Type B pancreatic cell (in vitro differentiated cells): ENCODE measurements around the gene FAM174C. TPM values are rescaled to one million over a fixed set of nuclear protein-coding genes. Genes with fewer than 3 reads are reported as not detected.

ENCODE experiments used
- DNase-seq: peaks from one replicate; pipeline ENCODE4 v3.0.0; 2021; ENCODE audit warnings: mixed read lengths; ENCODE audit not compliant: unreplicated experiment; ENCODE audit errors: extremely low spot score
- H3K27ac Mint-ChIP-seq: 2 replicates; pipeline ENCODE4 v1.8.0; 2021; ENCODE audit warnings: mild to moderate bottlenecking, mixed read lengths
- H3K27me3 Mint-ChIP-seq: 2 replicates; pipeline ENCODE4 v1.8.0; 2021; ENCODE audit warnings: mixed read lengths
- H3K36me3 Mint-ChIP-seq: 2 replicates; pipeline ENCODE4 v1.8.0; 2021; ENCODE audit warnings: mixed read lengths
- H3K4me1 Mint-ChIP-seq: one replicate; pipeline ENCODE4 v1.8.0; 2021; ENCODE audit warnings: mixed read lengths; ENCODE audit not compliant: unreplicated experiment
- H3K4me3 Mint-ChIP-seq: 2 replicates; pipeline ENCODE4 v1.8.0; 2021; ENCODE audit warnings: mild to moderate bottlenecking, mixed read lengths
- H3K9me3 Mint-ChIP-seq: 2 replicates; pipeline ENCODE4 v1.8.0; 2021; ENCODE audit warnings: mixed read lengths
- CTCF ChIP-seq: fragments of 200-600 bp; sonication (generic); conservative IDR thresholded peaks from 2 replicates; pipeline ENCODE4 v1.5.0; 2021; ENCODE audit warnings: antibody characterized with exemption, mild to moderate bottlenecking
- total RNA-seq: library from RNA; stranded (reverse); gene quantifications from 2 replicates; pipeline ENCODE4 v1.2.1, GENCODE V29; 2021; ENCODE audit warnings: low replicate concordance

FAM174C gene
- total RNA-seq, 1 donor from 2014 or later = 30.6 TPM

GRCh38 chr19:1288833-1289685 lies 13.7 kb downstream of the FAM174C start:
- H3K36me3 Mint-ChIP-seq = no peaks in the 10 kb centered on the region

GRCh38 chr19:1289686-1290025 lies 14.3 kb downstream of the FAM174C start:
- TF ChIP-seq CTCF = no peak
- Mint-ChIP-seq H3K4me3 (no peak overlapping the region), H3K27me3 (peaks cover 3% of the 10 kb centered on the region), H3K27ac (no peak overlapping the region), H3K36me3 (no peaks in the 10 kb centered on the region), H3K4me1 (peaks cover 4% of the 10 kb centered on the region), H3K9me3 (no peaks in the 10 kb centered on the region)
- no peak for DNase-seq

More at GRCh38 chr19:1288833-1289685, 13.7 kb downstream of the FAM174C start:
- no peak for TF ChIP-seq CTCF
- Mint-ChIP-seq H3K4me1 (peaks cover 10% of the 10 kb centered on the region), H3K4me3 (peak overlapping the region; percentile 55), H3K27ac (no peak overlapping the region), H3K27me3 (peaks cover 7% of the 10 kb centered on the region), H3K9me3 (no peaks in the 10 kb centered on the region)
- DNase-seq = no peak

- H3K9me3 Mint-ChIP-seq = no peaks in the 10 kb centered on the region
- no peak overlapping the region for H3K27ac Mint-ChIP-seq
- H3K4me3 Mint-ChIP-seq = no peak overlapping the region
- DNase-seq = no peak
- no peaks in the 10 kb centered on the region for H3K4me1 Mint-ChIP-seq
- no peaks in the 10 kb centered on the region for H3K27me3 Mint-ChIP-seq
- no peak for TF ChIP-seq CTCF
- no peaks in the 10 kb centered on the region for H3K36me3 Mint-ChIP-seq
Observed at GRCh38 chr19:1290196-1290702, 14.9 kb downstream of the FAM174C start.

GRCh38 chr19:1290703-1291651 lies 15.6 kb downstream of the FAM174C start:
- no peak for TF ChIP-seq CTCF
- DNase-seq = no peak
- Mint-ChIP-seq H3K36me3 (no peaks in the 10 kb centered on the region), H3K9me3 (no peaks in the 10 kb centered on the region), H3K27me3 (no peaks in the 10 kb centered on the region), H3K4me1 (no peaks in the 10 kb centered on the region), H3K4me3 (no peak overlapping the region), H3K27ac (no peak overlapping the region)

GRCh38 chr19:1291761-1292418 lies 16.6 kb downstream of the FAM174C start:
- Mint-ChIP-seq H3K27ac (no peak overlapping the region), H3K9me3 (no peaks in the 10 kb centered on the region), H3K4me3 (no peak overlapping the region), H3K4me1 (no peaks in the 10 kb centered on the region), H3K27me3 (no peaks in the 10 kb centered on the region), H3K36me3 (no peaks in the 10 kb centered on the region)
- TF ChIP-seq CTCF = no peak
- DNase-seq = no peak
